ENCODE data around the gene AKAP11. TPM values are rescaled to one million over a fixed set of nuclear protein-coding genes. Genes with fewer than 3 reads are reported as not detected.

AKAP11 gene
- total and polyA plus RNA-seq, 2 of the 4 experiments (the other 2 are of a cell fraction): 8.0 to 19.7 TPM

DNA sequence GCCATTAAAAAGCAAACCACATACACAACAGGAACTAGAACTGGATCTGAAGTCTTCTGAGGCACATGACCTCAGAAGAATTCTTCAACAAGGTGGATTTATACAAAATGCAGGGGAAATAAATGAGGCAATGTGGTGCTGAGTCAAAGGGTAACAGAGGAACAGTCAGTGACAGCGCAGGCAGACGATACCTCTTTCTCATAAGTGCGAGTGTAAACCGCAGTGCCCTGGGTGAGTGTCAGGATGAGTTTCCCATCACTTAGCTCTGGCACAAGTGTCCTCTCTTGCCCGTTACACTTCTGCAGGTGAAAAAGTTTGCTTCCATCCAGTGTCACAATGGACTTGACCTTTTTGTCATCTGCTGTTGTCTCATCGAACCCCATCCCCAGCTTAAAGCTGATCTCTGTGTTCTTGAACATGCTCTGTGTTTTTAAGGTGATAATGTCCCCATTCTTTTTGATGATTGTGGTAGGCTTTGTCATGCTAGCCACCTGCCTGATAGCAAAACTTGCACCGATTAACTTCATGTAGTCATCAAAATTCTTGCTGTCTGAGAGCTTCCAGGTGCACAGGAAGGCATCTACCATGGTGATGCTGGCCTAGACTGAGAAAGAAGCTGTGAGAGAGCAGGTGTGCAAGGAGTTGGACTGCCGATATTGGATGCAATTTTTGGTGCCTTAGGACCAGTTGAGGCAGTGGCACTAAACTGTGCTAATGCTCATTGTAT, 97.3 kb downstream of the AKAP11 start:
- Histone ChIP-seq H3K4me3 (ENCODE audit: insufficient read depth, low read depth, low read length) (no peak overlapping the region), H3K27me3 (ENCODE audit: control insufficient read depth, insufficient read depth, low read length) (no peaks in the 10 kb centered on the region; the same call in none of the 2 replicates), H4K5ac (ENCODE audit: low read depth, low read length) (no peak overlapping the region), H4K20me1 (ENCODE audit: insufficient read depth, low read length) (no peaks in the 10 kb centered on the region), H2AK9ac (replicated peaks; ENCODE audit: low read depth, low read length, poor library complexity) (peak overlapping the region; percentile 45), H3K36me3 (ENCODE audit: control insufficient read depth, insufficient read depth, low read length) (no peaks in the 10 kb centered on the region), H4K8ac (ENCODE audit: low read depth in 2 of 2, low read length in 2 of 2) (no peak overlapping the region), H3K14ac (replicated peaks; ENCODE audit: low read depth, low read length) (no peak overlapping the region), H3K4ac (ENCODE audit: low read depth, low read length) (no peak overlapping the region), H3K18ac (ENCODE audit: low read depth, low read length) (no peak overlapping the region), H2AK5ac (ENCODE audit: low read depth, low read length) (no peak overlapping the region), H2BK15ac (ENCODE audit: low read depth, low read length) (no peak overlapping the region), H2AFZ (replicated peaks; ENCODE audit: low read length, poor library complexity) (no peak overlapping the region), H2BK120ac (ENCODE audit: low read depth, low read length) (no peak overlapping the region), H4K91ac (ENCODE audit: insufficient read depth, low read depth, low read length) (no peak overlapping the region), H3K27ac (ENCODE audit: insufficient read depth, low read length) (no peak overlapping the region), H3K4me1 (ENCODE audit: control insufficient read depth, insufficient read depth, low read length) (no peaks in the 10 kb centered on the region), H2BK20ac (ENCODE audit: low read depth, low read length) (no peak overlapping the region), H3K9me3 (ENCODE audit: control insufficient read depth, insufficient read depth, low read length) (no peaks in the 10 kb centered on the region), H3K79me1 (ENCODE audit: low read depth in 1 of 2, low read length in 2 of 2) (no peaks in the 10 kb centered on the region), H3K56ac (ENCODE audit: extremely low read depth, insufficient read depth, low read length) (no peak overlapping the region), H3K23ac (ENCODE audit: low read depth, low read length) (no peak overlapping the region), H2BK5ac (ENCODE audit: low read depth, low read length, poor library complexity, severe bottlenecking) (no peak overlapping the region), H3K4me2 (ENCODE audit: low read depth, low read length) (no peak overlapping the region), H3K9me1 (ENCODE audit: insufficient read depth, low read length) (no peaks in the 10 kb centered on the region), H3K9ac (ENCODE audit: low read depth, low read length) (no peak overlapping the region)
- intact Hi-C loops (cut with micrococcal nuclease) (no loop called here), in situ Hi-C loops (cut with MboI; ENCODE audit: low sequenced_read_pairs) (no loop called here), dilution Hi-C loops (cut with HindIII; ENCODE audit: low sequenced_read_pairs, unreplicated experiment) (no loop called here)
- TF ChIP-seq, protein P1, sequence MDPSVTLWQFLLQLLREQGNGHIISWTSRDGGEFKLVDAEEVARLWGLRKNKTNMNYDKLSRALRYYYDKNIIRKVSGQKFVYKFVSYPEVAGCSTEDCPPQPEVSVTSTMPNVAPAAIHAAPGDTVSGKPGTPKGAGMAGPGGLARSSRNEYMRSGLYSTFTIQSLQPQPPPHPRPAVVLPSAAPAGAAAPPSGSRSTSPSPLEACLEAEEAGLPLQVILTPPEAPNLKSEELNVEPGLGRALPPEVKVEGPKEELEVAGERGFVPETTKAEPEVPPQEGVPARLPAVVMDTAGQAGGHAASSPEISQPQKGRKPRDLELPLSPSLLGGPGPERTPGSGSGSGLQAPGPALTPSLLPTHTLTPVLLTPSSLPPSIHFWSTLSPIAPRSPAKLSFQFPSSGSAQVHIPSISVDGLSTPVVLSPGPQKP (IDR thresholded peaks at IDR 0.05; ENCODE audit: borderline replicate concordance, low read depth, low read length): no peak
- no peak for TF ChIP-seq CHD1 (IDR thresholded peaks at IDR 0.05; ENCODE audit: low read depth, low read length)
- no peak for TF ChIP-seq RCOR1 (IDR thresholded peaks at IDR 0.05; ENCODE audit: insufficient replicate concordance, low read length)
- no peak for TF ChIP-seq CTCF (conservative IDR thresholded peaks at IDR 0.05; ENCODE audit: low read depth, low read length)
- no peak for TF ChIP-seq RAD21 (IDR thresholded peaks at IDR 0.05; ENCODE audit: low read length)
- no peak for TF ChIP-seq POLR2A (IDR thresholded peaks at IDR 0.05; ENCODE audit: low read depth, low read length)
- TF ChIP-seq RFX5 (IDR thresholded peaks at IDR 0.05; ENCODE audit: low read depth, low read length): no peak
- TF ChIP-seq SMC3 (IDR thresholded peaks at IDR 0.05; ENCODE audit: low read depth, low read length): no peak
- no peak for TF ChIP-seq MXI1 (IDR thresholded peaks at IDR 0.05; ENCODE audit: borderline replicate concordance, low read depth, low read length)
- no peak for TF ChIP-seq CEBPB (IDR thresholded peaks at IDR 0.05; ENCODE audit: low read depth, low read length)
- TF ChIP-seq NFE2L2 (IDR thresholded peaks at IDR 0.05; ENCODE audit: low read depth, low read length): no peak
- no peak for TF ChIP-seq MAFK (IDR thresholded peaks at IDR 0.05; ENCODE audit: low read depth, low read length)
- TF ChIP-seq FOS (IDR thresholded peaks at IDR 0.05; ENCODE audit: low read depth, low read length): no peak
- TF ChIP-seq BHLHE40 (IDR thresholded peaks at IDR 0.05; ENCODE audit: low read depth, low read length): no peak
- no peak for TF ChIP-seq MAZ (IDR thresholded peaks at IDR 0.05; ENCODE audit: borderline replicate concordance, low read depth, low read length)
- TF ChIP-seq USF2 (IDR thresholded peaks at IDR 0.05; ENCODE audit: low read depth, low read length): no peak
- POLR2A ChIA-PET (ENCODE audit: unreplicated experiment): no interaction called here
- DNase-seq (no peak), ATAC-seq (ENCODE audit: low read depth) (no peak)
- CTCF ChIA-PET: no interaction called here
- WGBS, 2 experiments (ENCODE audit: extremely low coverage in 2 of 2, insufficient read length in 1 of 2): 100% methylated on average over 1 of the region's 8 CpGs; no CpG with 5 or more reads in 1 of the 2 experiments
- no TSS peak for BruUV-seq (replicated peaks)

Measured in IMR-90 (cell line).